GM23338 (cell line): Measurements from ENCODE around the gene NFATC3. TPM values are rescaled to one million over a fixed set of nuclear protein-coding genes. Genes with fewer than 3 reads are reported as not detected.

Experiments
- ATAC-seq: fragments of 200-7000 bp; cut with Tn5 transposase; 3 replicates; pipeline ENCODE4 v1.9.1; 2020
- DNase-seq: peaks from one replicate; pipeline ENCODE4 v3.0.0-alpha.2; 2015; ENCODE audit warnings: low spot score
- H2AFZ ChIP-seq: fragments of 200-600 bp; sonication (generic); 2 replicates; pipeline ENCODE4 v1.8.0; 2016; ENCODE audit warnings: antibody characterized with exemption, mild to moderate bottlenecking, moderate library complexity
- H3F3A ChIP-seq: fragments of 200-600 bp; sonication (generic); replicated peaks from 2 replicates; pipeline ENCODE4 v1.8.0; 2017; ENCODE audit warnings: antibody characterized with exemption, mixed run types, low read depth
- H3K27ac ChIP-seq: fragments of 200-600 bp; sonication (generic); 2 replicates; pipeline ENCODE4 v1.6.1; 2016; ENCODE audit warnings: low read depth
- H3K27me3 ChIP-seq: fragments of 200-600 bp; sonication (generic); 2 replicates; pipeline ENCODE4 v1.8.0; 2016; ENCODE audit warnings: mild to moderate bottlenecking, mixed run types, moderate library complexity; ENCODE audit not compliant: insufficient read depth
- H3K36me3 ChIP-seq: fragments of 200-600 bp; sonication (generic); 2 replicates; pipeline ENCODE4 v1.8.0; 2016; ENCODE audit warnings: mild to moderate bottlenecking; ENCODE audit not compliant: insufficient read depth
- H3K4me1 ChIP-seq: fragments of 200-600 bp; sonication (generic); 2 replicates; pipeline ENCODE4 v1.8.0; 2016; ENCODE audit warnings: mild to moderate bottlenecking, moderate library complexity; ENCODE audit not compliant: insufficient read depth
- H3K4me2 ChIP-seq: fragments of 200-600 bp; sonication (generic); 2 replicates; pipeline ENCODE4 v1.7.1; 2017; ENCODE audit warnings: mixed run types
- H3K4me3 ChIP-seq: fragments of 200-600 bp; sonication (generic); 2 replicates; pipeline ENCODE4 v1.6.1; 2016; ENCODE audit warnings: mixed run types
- H3K79me2 ChIP-seq: fragments of 200-600 bp; sonication (generic); replicated peaks from 2 replicates; pipeline ENCODE4 v1.8.0; 2017; ENCODE audit warnings: mild to moderate bottlenecking; ENCODE audit not compliant: insufficient read depth
- H3K9me2 ChIP-seq: fragments of 200-600 bp; sonication (generic); 2 replicates; pipeline ENCODE4 v1.8.0; 2017; ENCODE audit not compliant: insufficient read depth
- H4K20me1 ChIP-seq: fragments of 200-600 bp; sonication (generic); replicated peaks from 2 replicates; pipeline ENCODE4 v1.8.0; 2017; ENCODE audit warnings: mild to moderate bottlenecking; ENCODE audit not compliant: insufficient read depth
- H3K27ac Mint-ChIP-seq: 2 replicates; pipeline ENCODE4 v1.8.0; 2020; ENCODE audit warnings: inconsistent platforms, mild to moderate bottlenecking, moderate library complexity, mixed read lengths
- H3K27me3 Mint-ChIP-seq: 3 replicates; pipeline ENCODE4 v1.8.0; 2022; ENCODE audit warnings: low read depth, mild to moderate bottlenecking, moderate library complexity, mixed read lengths, inconsistent platforms; ENCODE audit not compliant: insufficient read depth, poor library complexity
- H3K36me3 Mint-ChIP-seq: 3 replicates; pipeline ENCODE4 v1.8.0; 2021; ENCODE audit warnings: low read depth, mild to moderate bottlenecking, inconsistent platforms, moderate library complexity, mixed read lengths
- H3K4me1 Mint-ChIP-seq: 3 replicates; pipeline ENCODE4 v1.8.0; 2020; ENCODE audit warnings: mild to moderate bottlenecking, inconsistent platforms, mixed read lengths
- H3K4me3 Mint-ChIP-seq: 3 replicates; pipeline ENCODE4 v1.8.0; 2021; ENCODE audit warnings: moderate library complexity, mild to moderate bottlenecking, inconsistent platforms, mixed read lengths
- H3K9me3 Mint-ChIP-seq: 3 replicates; pipeline ENCODE4 v1.8.0; 2020; ENCODE audit warnings: moderate library complexity, mild to moderate bottlenecking, inconsistent platforms, mixed read lengths
- CREB1 ChIP-seq: fragments of 250-450 bp; sonication (Bioruptor Pico); IDR thresholded peaks from 2 replicates; pipeline ENCODE4 v1.5.0; 2020; ENCODE audit warnings: low read depth, mild to moderate bottlenecking, moderate library complexity
- EZH2 ChIP-seq: fragments of 200-600 bp; sonication (generic); IDR thresholded peaks from one replicate; pipeline ENCODE4 v1.8.0; 2017; ENCODE audit warnings: antibody characterized with exemption, mild to moderate bottlenecking, low read depth; ENCODE audit not compliant: unreplicated experiment
- EZH2phosphoT487 ChIP-seq: fragments of 200-600 bp; sonication (generic); IDR thresholded peaks from one replicate; pipeline ENCODE4 v1.8.1; 2018; ENCODE audit warnings: antibody characterized with exemption; ENCODE audit not compliant: unreplicated experiment
- JUNB ChIP-seq: IDR thresholded peaks from one replicate; pipeline ENCODE4 v1.6.1; 2016; ENCODE audit warnings: antibody characterized with exemption; ENCODE audit not compliant: unreplicated experiment
- NANOG ChIP-seq: IDR thresholded peaks from 2 replicates; pipeline ENCODE4 v1.6.1; 2016; ENCODE audit warnings: antibody characterized with exemption, borderline replicate concordance
- POLR2AphosphoS5 ChIP-seq: IDR thresholded peaks from 2 replicates; pipeline ENCODE4 v1.6.1; 2016; ENCODE audit warnings: antibody characterized with exemption, low read depth
- STAT1 ChIP-seq: IDR thresholded peaks from one replicate; pipeline ENCODE4 v1.6.1; 2016; ENCODE audit warnings: antibody characterized with exemption; ENCODE audit not compliant: unreplicated experiment
- ZNF114 ChIP-seq: fragments of 250-450 bp; sonication (Bioruptor Pico); IDR thresholded peaks from 2 replicates; pipeline ENCODE4 v1.5.0; 2020; ENCODE audit warnings: mild to moderate bottlenecking, moderate library complexity
- ZNF331 ChIP-seq: fragments of 250-450 bp; sonication (Bioruptor Pico); IDR thresholded peaks from 2 replicates; pipeline ENCODE4 v1.5.0; 2020; ENCODE audit warnings: low read depth, mild to moderate bottlenecking, moderate library complexity
- polyA plus RNA-seq: library from polyadenylated mRNA; unstranded; fragments of >200 nt; fragmentation: Nextera tagmentation; extraction: Ambion mirVana; gene quantifications from 2 replicates; pipeline ENCODE4 v1.2.1, GENCODE V29; 2016
- total RNA-seq: library from RNA; depleted of rRNA; stranded (reverse); fragments of >200 nt; shearing (Covaris generic); gene quantifications from 2 replicates; pipeline ENCODE4 v1.2.3, GENCODE V29; 2014
- TF ChIP-seq, protein P1 (sequence below): fragments of 250-450 bp; sonication (Bioruptor Pico); IDR thresholded peaks from 2 replicates; pipeline ENCODE4 v1.5.0; 2020; ENCODE audit warnings: mild to moderate bottlenecking, moderate library complexity
- TF ChIP-seq, protein P2 (sequence below), 2 experiments: fragments of 200-600 bp in 1 of 2; sonication (generic) in 1 of 2; conservative IDR thresholded peaks; 2 replicates each; pipeline versions ENCODE4 v1.5.1 to v1.6.1; 2016 to 2017; ENCODE audit warnings: antibody characterized with exemption in 2 of 2, low read depth in 2 of 2, mild to moderate bottlenecking in 2 of 2, moderate library complexity in 1 of 2

The NFATC3 gene
- total and polyA plus RNA-seq, 2 experiments from 2014 or later: 9.2 to 40.9 TPM

DNA sequence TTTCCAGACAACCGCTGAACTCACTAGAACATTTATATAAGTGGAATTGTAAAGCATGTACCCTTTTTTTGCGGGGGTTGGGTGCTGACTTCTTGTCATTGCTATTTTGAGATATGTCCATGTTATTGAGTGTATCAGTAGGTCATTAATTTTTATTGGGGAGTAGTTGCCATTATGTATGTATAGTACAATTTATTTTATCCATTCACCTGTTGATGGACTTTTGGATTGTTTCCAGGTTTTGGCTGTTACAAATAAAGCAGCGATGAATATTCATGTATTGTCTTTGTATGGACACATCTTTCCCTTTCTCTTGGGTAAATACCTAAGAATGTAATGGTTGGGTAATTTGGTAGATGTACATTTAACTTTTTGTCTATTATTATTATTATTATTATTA is 12.7 kb downstream of the NFATC3 start (continued):
- TF ChIP-seq, protein P1, sequence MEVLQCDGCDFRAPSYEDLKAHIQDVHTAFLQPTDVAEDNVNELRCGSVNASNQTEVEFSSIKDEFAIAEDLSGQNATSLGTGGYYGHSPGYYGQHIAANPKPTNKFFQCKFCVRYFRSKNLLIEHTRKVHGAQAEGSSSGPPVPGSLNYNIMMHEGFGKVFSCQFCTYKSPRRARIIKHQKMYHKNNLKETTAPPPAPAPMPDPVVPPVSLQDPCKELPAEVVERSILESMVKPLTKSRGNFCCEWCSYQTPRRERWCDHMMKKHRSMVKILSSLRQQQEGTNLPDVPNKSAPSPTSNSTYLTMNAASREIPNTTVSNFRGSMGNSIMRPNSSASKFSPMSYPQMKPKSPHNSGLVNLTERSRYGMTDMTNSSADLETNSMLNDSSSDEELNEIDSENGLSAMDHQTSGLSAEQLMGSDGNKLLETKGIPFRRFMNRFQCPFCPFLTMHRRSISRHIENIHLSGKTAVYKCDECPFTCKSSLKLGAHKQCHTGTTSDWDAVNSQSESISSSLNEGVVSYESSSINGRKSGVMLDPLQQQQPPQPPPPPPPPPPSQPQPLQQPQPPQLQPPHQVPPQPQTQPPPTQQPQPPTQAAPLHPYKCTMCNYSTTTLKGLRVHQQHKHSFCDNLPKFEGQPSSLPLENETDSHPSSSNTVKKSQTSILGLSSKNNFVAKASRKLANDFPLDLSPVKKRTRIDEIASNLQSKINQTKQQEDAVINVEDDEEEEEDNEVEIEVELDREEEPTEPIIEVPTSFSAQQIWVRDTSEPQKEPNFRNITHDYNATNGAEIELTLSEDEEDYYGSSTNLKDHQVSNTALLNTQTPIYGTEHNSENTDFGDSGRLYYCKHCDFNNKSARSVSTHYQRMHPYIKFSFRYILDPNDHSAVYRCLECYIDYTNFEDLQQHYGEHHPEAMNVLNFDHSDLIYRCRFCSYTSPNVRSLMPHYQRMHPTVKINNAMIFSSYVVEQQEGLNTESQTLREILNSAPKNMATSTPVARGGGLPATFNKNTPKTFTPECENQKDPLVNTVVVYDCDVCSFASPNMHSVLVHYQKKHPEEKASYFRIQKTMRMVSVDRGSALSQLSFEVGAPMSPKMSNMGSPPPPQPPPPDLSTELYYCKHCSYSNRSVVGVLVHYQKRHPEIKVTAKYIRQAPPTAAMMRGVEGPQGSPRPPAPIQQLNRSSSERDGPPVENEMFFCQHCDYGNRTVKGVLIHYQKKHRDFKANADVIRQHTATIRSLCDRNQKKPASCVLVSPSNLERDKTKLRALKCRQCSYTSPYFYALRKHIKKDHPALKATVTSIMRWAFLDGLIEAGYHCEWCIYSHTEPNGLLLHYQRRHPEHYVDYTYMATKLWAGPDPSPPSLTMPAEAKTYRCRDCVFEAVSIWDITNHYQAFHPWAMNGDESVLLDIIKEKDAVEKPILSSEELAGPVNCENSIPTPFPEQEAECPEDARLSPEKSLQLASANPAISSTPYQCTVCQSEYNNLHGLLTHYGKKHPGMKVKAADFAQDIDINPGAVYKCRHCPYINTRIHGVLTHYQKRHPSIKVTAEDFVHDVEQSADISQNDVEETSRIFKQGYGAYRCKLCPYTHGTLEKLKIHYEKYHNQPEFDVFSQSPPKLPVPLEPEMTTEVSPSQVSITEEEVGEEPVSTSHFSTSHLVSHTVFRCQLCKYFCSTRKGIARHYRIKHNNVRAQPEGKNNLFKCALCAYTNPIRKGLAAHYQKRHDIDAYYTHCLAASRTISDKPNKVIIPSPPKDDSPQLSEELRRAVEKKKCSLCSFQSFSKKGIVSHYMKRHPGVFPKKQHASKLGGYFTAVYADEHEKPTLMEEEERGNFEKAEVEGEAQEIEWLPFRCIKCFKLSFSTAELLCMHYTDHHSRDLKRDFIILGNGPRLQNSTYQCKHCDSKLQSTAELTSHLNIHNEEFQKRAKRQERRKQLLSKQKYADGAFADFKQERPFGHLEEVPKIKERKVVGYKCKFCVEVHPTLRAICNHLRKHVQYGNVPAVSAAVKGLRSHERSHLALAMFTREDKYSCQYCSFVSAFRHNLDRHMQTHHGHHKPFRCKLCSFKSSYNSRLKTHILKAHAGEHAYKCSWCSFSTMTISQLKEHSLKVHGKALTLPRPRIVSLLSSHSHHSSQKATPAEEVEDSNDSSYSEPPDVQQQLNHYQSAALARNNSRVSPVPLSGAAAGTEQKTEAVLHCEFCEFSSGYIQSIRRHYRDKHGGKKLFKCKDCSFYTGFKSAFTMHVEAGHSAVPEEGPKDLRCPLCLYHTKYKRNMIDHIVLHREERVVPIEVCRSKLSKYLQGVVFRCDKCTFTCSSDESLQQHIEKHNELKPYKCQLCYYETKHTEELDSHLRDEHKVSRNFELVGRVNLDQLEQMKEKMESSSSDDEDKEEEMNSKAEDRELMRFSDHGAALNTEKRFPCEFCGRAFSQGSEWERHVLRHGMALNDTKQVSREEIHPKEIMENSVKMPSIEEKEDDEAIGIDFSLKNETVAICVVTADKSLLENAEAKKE (CRISPR knock-in tag): no peak
- TF ChIP-seq EZH2 (no peak), JUNB (no peak), CREB1 (CRISPR knock-in tag) (no peak), ZNF331 (CRISPR knock-in tag) (no peak), POLR2AphosphoS5 (no peak)
- TF ChIP-seq, protein P2, sequence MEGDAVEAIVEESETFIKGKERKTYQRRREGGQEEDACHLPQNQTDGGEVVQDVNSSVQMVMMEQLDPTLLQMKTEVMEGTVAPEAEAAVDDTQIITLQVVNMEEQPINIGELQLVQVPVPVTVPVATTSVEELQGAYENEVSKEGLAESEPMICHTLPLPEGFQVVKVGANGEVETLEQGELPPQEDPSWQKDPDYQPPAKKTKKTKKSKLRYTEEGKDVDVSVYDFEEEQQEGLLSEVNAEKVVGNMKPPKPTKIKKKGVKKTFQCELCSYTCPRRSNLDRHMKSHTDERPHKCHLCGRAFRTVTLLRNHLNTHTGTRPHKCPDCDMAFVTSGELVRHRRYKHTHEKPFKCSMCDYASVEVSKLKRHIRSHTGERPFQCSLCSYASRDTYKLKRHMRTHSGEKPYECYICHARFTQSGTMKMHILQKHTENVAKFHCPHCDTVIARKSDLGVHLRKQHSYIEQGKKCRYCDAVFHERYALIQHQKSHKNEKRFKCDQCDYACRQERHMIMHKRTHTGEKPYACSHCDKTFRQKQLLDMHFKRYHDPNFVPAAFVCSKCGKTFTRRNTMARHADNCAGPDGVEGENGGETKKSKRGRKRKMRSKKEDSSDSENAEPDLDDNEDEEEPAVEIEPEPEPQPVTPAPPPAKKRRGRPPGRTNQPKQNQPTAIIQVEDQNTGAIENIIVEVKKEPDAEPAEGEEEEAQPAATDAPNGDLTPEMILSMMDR (conservative IDR thresholded peaks at IDR 0.05; ENCODE audit: low read depth in 2 of 2): no peak

DNA sequence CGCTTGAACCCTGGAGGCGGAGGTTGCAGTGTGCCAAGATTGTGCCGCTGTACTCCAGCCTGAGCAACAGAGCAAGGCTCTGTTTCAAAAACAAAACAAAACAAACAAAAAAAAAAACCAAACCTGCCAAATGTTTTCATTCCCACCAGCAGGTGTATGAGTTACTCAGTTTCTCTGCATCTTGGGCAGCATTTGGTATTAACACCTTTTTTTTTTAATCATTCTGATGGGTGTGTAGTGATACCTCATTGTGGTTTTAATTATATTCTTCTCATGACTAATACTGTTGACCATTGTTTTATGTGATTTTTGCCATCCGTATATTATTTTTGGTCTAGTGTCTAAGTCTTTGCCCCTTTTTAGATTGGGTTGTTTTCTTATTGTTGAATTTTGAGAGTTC is 15.3 kb downstream of the NFATC3 start:
- H3K4me1 ChIP-seq: peaks cover 6% of the 10 kb centered on the region
- Mint-ChIP-seq H3K36me3 (no peaks in the 10 kb centered on the region), H3K4me3 (no peak overlapping the region), H3K27me3 (no peaks in the 10 kb centered on the region), H3K4me1 (peaks cover 14% of the 10 kb centered on the region), H3K9me3 (no peaks in the 10 kb centered on the region; the same call in 2 of the 3 replicates), H3K27ac (no peak overlapping the region)
- no peak overlapping the region for H2AFZ ChIP-seq
- no peak overlapping the region for H3K4me2 ChIP-seq
- H3K9me2 ChIP-seq: no peaks in the 10 kb centered on the region
- H3K27ac ChIP-seq: no peak overlapping the region
- H3K27me3 ChIP-seq: no peaks in the 10 kb centered on the region
- H3K36me3 ChIP-seq: no peaks in the 10 kb centered on the region
- H3K79me2 ChIP-seq: peaks cover 98% of the 10 kb centered on the region
- ATAC-seq (no peak), DNase-seq (no peak)
- no peak overlapping the region for H3K4me3 ChIP-seq
- H3F3A ChIP-seq: no peaks in the 10 kb centered on the region
- peaks cover 62% of the 10 kb centered on the region for H4K20me1 ChIP-seq
- TF ChIP-seq STAT1 (no peak), POLR2AphosphoS5 (no peak), NANOG (no peak), ZNF114 (CRISPR knock-in tag) (no peak), JUNB (no peak), CREB1 (CRISPR knock-in tag) (no peak), EZH2 (no peak), EZH2phosphoT487 (no peak)
